AG09309 (cell line): ENCODE data around the gene RASL10A.

Experiments used
- DNase-seq: peaks from one replicate; pipeline ENCODE4 v3.0.0-alpha.2; 2010; ENCODE audit warnings: low read depth
- H3K4me3 ChIP-seq: 2 replicates; pipeline ENCODE4 v1.5.1; 2011; ENCODE audit warnings: mild to moderate bottlenecking, low read depth, low read length, moderate library complexity; ENCODE audit not compliant: control insufficient read depth
- TF ChIP-seq, protein P1 (sequence below): IDR thresholded peaks from 2 replicates; pipeline ENCODE4 v1.5.1; 2011; ENCODE audit warnings: mild to moderate bottlenecking, low read depth, low read length, inconsistent platforms; ENCODE audit not compliant: insufficient read depth, control insufficient read depth; ENCODE audit errors: missing control alignments

Gene RASL10A

DNA sequence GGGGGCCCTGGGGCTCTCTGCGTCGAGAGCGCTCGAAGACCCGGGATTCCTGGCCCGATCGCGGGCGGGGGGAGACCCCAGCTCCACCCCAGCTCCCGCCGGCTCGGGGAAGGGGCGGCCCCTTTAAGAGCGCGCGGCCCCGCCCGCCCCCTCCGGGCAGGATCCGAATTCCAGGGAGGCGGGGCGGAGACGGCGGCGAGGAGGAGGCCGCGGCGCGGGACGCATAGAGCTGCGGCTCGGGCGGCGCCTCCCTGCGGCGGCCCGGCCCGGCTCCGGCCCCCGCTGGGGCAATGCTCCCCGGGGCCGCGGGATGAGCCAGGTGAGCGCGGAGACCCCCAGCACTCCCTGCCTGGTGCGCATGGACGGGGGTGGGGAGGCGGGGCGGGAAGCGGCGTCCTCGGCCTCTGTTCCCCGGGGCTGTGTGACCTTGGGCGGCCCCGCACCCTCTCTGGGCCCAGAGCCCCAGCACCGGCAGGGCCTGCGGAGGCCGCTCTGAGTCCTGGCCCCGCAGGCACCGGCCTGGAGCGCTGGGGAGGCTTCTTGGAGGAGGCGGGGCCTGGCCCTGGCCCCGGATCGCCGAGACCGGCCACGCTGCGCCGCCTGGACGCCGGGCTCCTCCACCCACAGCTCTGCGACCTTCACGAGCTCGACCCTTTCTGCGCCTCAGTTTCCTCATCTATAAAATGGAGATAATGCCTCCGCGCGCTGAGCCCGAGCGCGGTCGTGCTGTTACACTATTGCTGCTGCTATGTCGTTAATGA is 8.5 kb downstream of the RASL10A start:
- H3K4me3 ChIP-seq: peak overlapping the region; percentile 96
- peak; percentile 8 for DNase-seq
- TF ChIP-seq, protein P1, sequence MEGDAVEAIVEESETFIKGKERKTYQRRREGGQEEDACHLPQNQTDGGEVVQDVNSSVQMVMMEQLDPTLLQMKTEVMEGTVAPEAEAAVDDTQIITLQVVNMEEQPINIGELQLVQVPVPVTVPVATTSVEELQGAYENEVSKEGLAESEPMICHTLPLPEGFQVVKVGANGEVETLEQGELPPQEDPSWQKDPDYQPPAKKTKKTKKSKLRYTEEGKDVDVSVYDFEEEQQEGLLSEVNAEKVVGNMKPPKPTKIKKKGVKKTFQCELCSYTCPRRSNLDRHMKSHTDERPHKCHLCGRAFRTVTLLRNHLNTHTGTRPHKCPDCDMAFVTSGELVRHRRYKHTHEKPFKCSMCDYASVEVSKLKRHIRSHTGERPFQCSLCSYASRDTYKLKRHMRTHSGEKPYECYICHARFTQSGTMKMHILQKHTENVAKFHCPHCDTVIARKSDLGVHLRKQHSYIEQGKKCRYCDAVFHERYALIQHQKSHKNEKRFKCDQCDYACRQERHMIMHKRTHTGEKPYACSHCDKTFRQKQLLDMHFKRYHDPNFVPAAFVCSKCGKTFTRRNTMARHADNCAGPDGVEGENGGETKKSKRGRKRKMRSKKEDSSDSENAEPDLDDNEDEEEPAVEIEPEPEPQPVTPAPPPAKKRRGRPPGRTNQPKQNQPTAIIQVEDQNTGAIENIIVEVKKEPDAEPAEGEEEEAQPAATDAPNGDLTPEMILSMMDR: no peak

- DNase-seq: peak; percentile 21
- TF ChIP-seq, protein P1: peak; percentile 74
- peak within 1 kb of the TSS; percentile 96 for H3K4me3 ChIP-seq
Measured at GRCh38 chr22:29306175-29306834, 9.2 kb downstream of the RASL10A start, which contains the start of gene GAS2L1. TSS of gene GAS2L1 (plus strand) at chr22:29306650. CDS start at chr22:29308106, 1,456 bp downstream.

- H3K4me3 ChIP-seq: no peak overlapping the region
- no peak for DNase-seq
- TF ChIP-seq, protein P1: no peak
Measured at GRCh38 chr22:29305836-29306174, 9.7 kb downstream of the RASL10A start.

- DNase-seq: no peak
- TF ChIP-seq, protein P1: no peak
- no peak overlapping the region for H3K4me3 ChIP-seq
Measured at GRCh38 chr22:29302681-29303465, 12.6 kb downstream of the RASL10A start.

- TF ChIP-seq, protein P1: no peak
- H3K4me3 ChIP-seq: no peak overlapping the region
- DNase-seq: no peak
Measured at GRCh38 chr22:29302402-29302680, 13.2 kb downstream of the RASL10A start.

DNA sequence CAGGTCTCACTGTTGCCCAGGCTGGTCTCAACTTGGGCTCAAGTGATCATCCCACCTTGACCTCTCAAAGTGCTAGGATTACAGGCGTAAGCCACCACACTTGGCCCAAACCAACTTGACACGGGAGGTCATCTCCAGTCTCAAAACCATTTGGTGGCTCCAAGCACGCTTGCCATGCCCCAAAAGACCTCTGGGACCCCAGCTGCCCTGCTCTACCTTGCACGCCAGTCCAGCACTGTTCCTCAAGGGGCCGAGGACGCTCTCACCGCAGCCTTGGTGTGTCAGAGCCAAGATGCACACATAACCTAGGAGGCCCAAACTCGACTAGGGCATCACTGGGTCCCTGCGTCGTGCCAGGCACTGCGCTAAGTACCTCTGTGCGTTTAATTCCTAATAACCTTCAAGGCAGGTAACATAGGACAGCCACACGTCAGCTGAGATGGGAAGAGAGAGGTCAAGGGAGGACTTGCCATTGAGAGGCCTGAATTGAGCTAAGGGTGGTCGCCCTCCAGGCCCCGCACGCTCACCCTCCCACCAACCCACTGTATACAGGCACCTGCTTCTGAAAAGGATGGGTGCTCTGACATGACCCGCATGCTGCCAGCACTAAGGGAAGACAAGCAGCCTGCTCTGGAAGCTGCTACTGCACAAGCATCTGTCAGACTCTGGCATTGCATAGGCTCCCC is 13.6 kb downstream of the RASL10A start:
- no peak overlapping the region for H3K4me3 ChIP-seq
- no peak for DNase-seq
- TF ChIP-seq, protein P1: no peak
